Myocyte (in vitro differentiated cells): ENCODE data around the gene AAGAB. TPM values are rescaled to one million over a fixed set of nuclear protein-coding genes. Genes with fewer than 3 reads are reported as not detected.

Experiments
- DNase-seq: peaks from one replicate; pipeline ENCODE4 v3.0.0-alpha.2; 2012; ENCODE audit warnings: low read depth
- total RNA-seq: library from RNA; depleted of rRNA; stranded (reverse); fragments of >200 nt; gene quantifications from 2 replicates; pipeline ENCODE4 v1.2.3, GENCODE V29; 2014

Gene AAGAB
- total RNA-seq, 1 donor from 2014 or later = 54.3 TPM

- no peak for DNase-seq
Observed at GRCh38 chr15:67190326-67190725, 64.1 kb downstream of the AAGAB start.

- no peak for DNase-seq
Observed at GRCh38 chr15:67189326-67190051, 65.0 kb downstream of the AAGAB start.

GRCh38 chr15:67188551-67189218 is 65.8 kb downstream of the AAGAB start:
- DNase-seq = peak; percentile 53

GRCh38 chr15:67187351-67187854 is 67.1 kb downstream of the AAGAB start:
- DNase-seq = no peak

GRCh38 chr15:67186688-67187087 is 67.8 kb downstream of the AAGAB start:
- DNase-seq = no peak

GRCh38 chr15:67186226-67186649 is 68.2 kb downstream of the AAGAB start:
- no peak for DNase-seq

- DNase-seq = peak; percentile 87
Observed at GRCh38 chr15:67185621-67186225, 68.7 kb downstream of the AAGAB start.

GRCh38 chr15:67185051-67185450 is 69.4 kb downstream of the AAGAB start:
- no peak for DNase-seq

GRCh38 chr15:67184208-67184925 is 70.1 kb downstream of the AAGAB start:
- DNase-seq = no peak

- DNase-seq = no peak
Observed at GRCh38 chr15:67183443-67184169, 70.9 kb downstream of the AAGAB start.

- no peak for DNase-seq
Observed at GRCh38 chr15:67181221-67181639, 73.2 kb downstream of the AAGAB start.

- no peak for DNase-seq
Observed at GRCh38 chr15:67180514-67181191, 73.8 kb downstream of the AAGAB start.

- no peak for DNase-seq
Observed at GRCh38 chr15:67180035-67180434, 74.4 kb downstream of the AAGAB start.

- no peak for DNase-seq
Observed at GRCh38 chr15:67179411-67179995, 75.0 kb downstream of the AAGAB start.

GRCh38 chr15:67178569-67179210 is 75.8 kb downstream of the AAGAB start:
- DNase-seq = peak; percentile 81

GRCh38 chr15:67177752-67178151 is 76.7 kb downstream of the AAGAB start:
- no peak for DNase-seq

- no peak for DNase-seq
Observed at GRCh38 chr15:67176195-67176971, 78.1 kb downstream of the AAGAB start.

GRCh38 chr15:67175643-67176071 is 78.8 kb downstream of the AAGAB start:
- DNase-seq = no peak
